NCI-H345 (cell line): ENCODE results near the gene KRT81.
"Not testable (repeated sequence)": the region's sequence is repeated elsewhere in the genome, so short reads cannot be mapped to it uniquely, and the experiment has no call there.

Experiments used
- DNase-seq: peaks from one replicate; lab custom pipeline; 2025; lab: John Stamatoyannopoulos, UW

The KRT81 gene

DNA sequence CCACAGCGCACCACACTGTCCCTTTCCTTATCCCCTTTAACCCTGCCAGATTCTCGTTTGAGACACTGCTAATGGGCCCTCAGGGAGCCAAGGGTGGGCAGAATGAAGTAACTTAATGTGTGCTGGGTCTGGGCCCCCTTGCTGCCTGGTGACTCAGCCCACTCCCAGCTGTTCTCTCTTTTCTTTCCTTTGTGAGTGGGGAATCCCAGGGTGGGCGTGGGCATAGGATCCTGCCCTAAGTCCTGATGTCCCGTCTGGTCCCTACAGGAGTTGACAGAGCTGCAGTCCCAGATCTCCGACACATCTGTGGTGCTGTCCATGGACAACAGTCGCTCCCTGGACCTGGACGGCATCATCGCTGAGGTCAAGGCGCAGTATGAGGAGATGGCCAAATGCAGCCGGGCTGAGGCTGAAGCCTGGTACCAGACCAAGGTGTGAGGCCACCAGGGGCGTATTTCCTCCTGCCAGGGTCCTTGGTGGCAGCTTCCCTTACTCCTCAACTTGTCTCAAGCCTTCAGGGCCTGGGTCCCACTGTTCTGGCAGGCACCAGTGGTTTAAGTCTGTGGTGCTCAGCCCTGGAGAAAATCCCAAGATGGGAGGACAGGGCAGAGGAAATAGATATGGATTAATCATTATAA lies 50.0 kb downstream of the KRT81 start:
- no peak for DNase-seq

DNA sequence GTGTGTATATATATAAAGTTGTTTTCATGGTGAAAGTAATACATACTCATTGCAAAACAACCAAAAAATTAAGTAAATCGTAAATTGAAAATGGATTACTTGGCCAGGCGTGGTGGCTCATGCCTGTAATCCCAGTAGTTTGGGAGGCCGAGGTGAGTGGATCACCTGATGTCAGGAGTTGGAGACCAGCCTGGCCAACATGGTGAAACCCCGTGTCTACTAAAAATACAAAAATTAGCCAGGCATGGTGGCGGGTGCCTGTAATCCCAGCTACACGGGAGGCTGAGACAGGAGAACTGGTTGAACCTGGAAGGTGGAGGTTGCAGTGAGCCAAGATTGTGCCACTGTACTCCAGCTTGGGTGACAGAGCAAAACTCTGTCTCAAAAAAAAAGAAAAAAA lies 51.1 kb downstream of the KRT81 start:
- not testable (repeated sequence) for DNase-seq

DNA sequence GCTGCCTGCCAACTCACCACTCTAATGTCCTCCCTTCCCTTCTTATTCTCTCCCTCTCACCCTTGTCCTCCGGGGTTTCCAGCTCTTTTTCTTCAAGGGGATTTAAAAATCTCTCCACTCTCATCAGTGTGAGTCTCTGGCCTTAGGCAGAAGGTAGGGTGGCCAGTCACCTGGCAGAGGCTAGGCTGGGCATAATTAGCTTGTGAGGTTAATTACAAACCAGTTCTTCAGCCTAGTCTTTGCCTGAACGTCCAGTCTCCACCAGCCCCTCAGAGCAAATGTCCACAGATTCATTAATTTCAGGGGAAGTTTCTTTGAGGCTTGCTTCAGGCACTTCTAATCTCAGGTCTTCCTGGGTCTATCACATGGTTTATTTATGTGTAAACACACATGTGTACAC lies 51.6 kb downstream of the KRT81 start:
- no peak for DNase-seq

DNA sequence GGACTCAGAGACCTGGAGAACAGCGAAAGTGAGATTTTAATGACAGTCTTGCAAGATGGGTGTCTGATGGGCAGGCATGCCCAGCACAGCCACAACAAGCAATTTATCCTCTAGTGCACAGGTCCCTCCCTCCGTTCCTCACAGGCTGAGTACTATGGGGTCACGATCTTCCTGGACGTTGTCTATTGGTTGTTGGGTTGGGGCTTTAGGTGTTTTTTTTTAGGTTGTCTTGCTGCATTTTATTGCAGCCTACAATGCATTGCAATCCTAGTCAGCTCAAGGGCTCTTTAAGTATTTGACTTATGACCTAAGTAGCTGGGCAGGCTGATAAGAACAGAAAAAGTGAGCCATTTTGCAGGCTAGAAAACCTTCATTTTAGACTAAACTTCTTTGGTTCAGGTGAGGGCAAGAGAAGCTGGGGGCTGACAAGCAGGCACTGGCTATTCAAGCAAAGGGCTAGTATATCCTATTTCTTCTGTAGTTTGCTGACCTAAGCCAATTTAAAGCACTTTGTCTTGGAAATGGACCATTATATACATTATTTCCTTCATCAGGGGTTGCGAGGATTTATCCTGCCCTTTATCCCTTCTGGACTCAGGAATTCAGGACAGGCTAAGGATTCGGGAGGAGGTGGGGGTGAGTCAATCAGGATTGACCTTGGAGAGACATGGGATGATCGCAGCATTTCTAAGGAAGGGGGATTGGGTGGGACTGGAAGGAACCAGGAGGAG lies 52.3 kb downstream of the KRT81 start:
- DNase-seq = no peak

DNA sequence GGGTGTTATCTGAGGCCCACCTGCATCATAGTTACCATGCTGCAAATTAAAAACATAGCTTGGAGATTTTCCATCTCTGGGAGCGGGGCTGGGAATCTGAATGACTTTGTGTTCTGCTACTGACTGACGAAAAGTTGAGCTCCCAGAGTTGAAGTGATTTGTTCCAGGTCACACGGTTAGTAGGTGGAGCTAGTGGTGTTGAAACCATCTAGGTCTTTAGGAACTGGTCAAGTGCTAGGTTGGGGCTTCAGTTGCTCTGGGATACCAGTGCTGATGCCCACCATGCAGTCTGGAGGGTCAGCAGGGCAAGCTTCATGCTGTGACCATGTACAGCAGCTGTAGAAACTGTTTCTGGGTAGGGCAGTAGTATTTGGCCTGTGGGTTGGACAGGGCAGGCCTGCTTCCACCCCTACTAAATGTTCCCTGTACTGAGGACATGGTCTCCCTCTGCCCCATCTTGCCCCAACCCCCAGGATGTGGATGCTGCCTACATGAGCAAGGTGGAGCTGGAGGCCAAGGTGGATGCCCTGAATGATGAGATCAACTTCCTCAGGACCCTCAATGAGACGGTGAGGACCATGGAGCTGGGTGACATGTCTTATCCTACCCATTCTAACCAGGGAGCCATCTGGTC lies 53.0 kb downstream of the KRT81 start:
- DNase-seq = no peak

DNA sequence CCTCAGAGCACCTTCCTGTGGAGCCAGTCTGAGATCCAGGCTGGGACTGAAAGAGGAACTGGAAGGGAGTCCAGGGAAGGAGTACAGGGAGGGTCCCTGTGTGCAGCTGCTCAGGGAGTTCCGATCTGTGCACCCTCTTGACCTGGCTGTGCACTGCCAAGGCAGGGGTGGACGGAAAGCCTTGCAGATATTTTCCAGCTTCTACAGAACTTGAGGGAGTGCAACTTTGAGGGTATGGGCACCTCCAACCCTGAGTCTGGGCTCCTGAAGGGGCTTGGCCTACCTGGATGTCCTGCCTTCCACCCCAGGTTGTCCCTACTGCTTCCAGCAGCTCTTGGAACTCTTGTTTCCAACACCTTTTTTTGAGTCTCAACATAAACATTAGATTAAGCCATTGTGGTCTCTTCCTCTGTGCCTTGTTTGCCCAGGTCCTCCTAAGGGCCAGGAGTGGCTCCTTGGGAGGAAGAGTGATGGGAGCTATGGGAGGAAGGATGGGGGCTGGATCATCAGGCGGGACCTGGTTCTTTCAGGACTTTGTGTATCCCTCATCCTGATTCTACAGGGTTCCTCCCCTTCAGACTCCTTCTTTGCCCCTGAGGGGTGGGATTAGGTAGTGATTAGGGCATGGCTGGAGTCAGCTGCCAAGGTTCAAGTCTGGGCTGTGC lies 54.8 kb downstream of the KRT81 start:
- no peak for DNase-seq
